ENCODE data around the gene MBOAT1. TPM values are rescaled to one million over a fixed set of nuclear protein-coding genes. Genes with fewer than 3 reads are reported as not detected.

The MBOAT1 gene
- total RNA-seq, 1 donor: 9.9 TPM

GRCh38 chr6:20238688-20239587 is 26.7 kb upstream of the MBOAT1 start:
- H3K4me1 ChIP-seq (ENCODE audit: insufficient read depth, low read length): no peaks in the 10 kb centered on the region
- no peaks in the 10 kb centered on the region for H3K9me3 ChIP-seq (ENCODE audit: low read depth, low read length)
- H3K27me3 ChIP-seq (ENCODE audit: insufficient read depth, low read length): no peaks in the 10 kb centered on the region
- H3K4me3 ChIP-seq (ENCODE audit: low read length): no peak overlapping the region

- Histone ChIP-seq H3K9me3 (ENCODE audit: low read depth, low read length) (no peaks in the 10 kb centered on the region), H3K4me3 (ENCODE audit: low read length) (no peak overlapping the region), H3K27me3 (ENCODE audit: insufficient read depth, low read length) (no peaks in the 10 kb centered on the region), H3K4me1 (ENCODE audit: insufficient read depth, low read length) (no peaks in the 10 kb centered on the region)
Observed at GRCh38 chr6:20237677-20238460, 25.6 kb upstream of the MBOAT1 start.

- H3K4me1 ChIP-seq (ENCODE audit: insufficient read depth, low read length): no peaks in the 10 kb centered on the region
- no peaks in the 10 kb centered on the region for H3K27me3 ChIP-seq (ENCODE audit: insufficient read depth, low read length)
- H3K4me3 ChIP-seq (ENCODE audit: low read length): no peak overlapping the region
- H3K9me3 ChIP-seq (ENCODE audit: low read depth, low read length): no peaks in the 10 kb centered on the region
Observed at GRCh38 chr6:20236909-20237600, 24.8 kb upstream of the MBOAT1 start.

GRCh38 chr6:20236344-20236743 is 24.1 kb upstream of the MBOAT1 start:
- Histone ChIP-seq H3K9me3 (ENCODE audit: low read depth, low read length) (no peaks in the 10 kb centered on the region), H3K27me3 (ENCODE audit: insufficient read depth, low read length) (no peaks in the 10 kb centered on the region)

GRCh38 chr6:20235041-20235440 is 22.8 kb upstream of the MBOAT1 start:
- no peaks in the 10 kb centered on the region for H3K9me3 ChIP-seq (ENCODE audit: low read depth, low read length)
- H3K4me3 ChIP-seq (ENCODE audit: low read length): no peak overlapping the region
- no peaks in the 10 kb centered on the region for H3K27me3 ChIP-seq (ENCODE audit: insufficient read depth, low read length)

More at GRCh38 chr6:20236344-20236743, 24.1 kb upstream of the MBOAT1 start:
- Histone ChIP-seq H3K4me3 (ENCODE audit: low read length) (no peak overlapping the region), H3K4me1 (ENCODE audit: insufficient read depth, low read length) (no peaks in the 10 kb centered on the region)

GRCh38 chr6:20234136-20234535 is 21.9 kb upstream of the MBOAT1 start:
- no peaks in the 10 kb centered on the region for H3K4me1 ChIP-seq (ENCODE audit: insufficient read depth, low read length)
- no peaks in the 10 kb centered on the region for H3K27me3 ChIP-seq (ENCODE audit: insufficient read depth, low read length)
- H3K9me3 ChIP-seq (ENCODE audit: low read depth, low read length): no peaks in the 10 kb centered on the region
- H3K4me3 ChIP-seq (ENCODE audit: low read length): no peak overlapping the region

More at GRCh38 chr6:20235041-20235440, 22.8 kb upstream of the MBOAT1 start:
- H3K4me1 ChIP-seq (ENCODE audit: insufficient read depth, low read length): no peaks in the 10 kb centered on the region

GRCh38 chr6:20233007-20233730 is 20.9 kb upstream of the MBOAT1 start:
- Histone ChIP-seq H3K9me3 (ENCODE audit: low read depth, low read length) (no peaks in the 10 kb centered on the region), H3K4me1 (ENCODE audit: insufficient read depth, low read length) (no peaks in the 10 kb centered on the region), H3K27me3 (ENCODE audit: insufficient read depth, low read length) (no peaks in the 10 kb centered on the region), H3K4me3 (ENCODE audit: low read length) (no peak overlapping the region)

- Histone ChIP-seq H3K4me3 (ENCODE audit: low read length) (no peak overlapping the region), H3K4me1 (ENCODE audit: insufficient read depth, low read length) (no peaks in the 10 kb centered on the region), H3K27me3 (ENCODE audit: insufficient read depth, low read length) (no peaks in the 10 kb centered on the region), H3K9me3 (ENCODE audit: low read depth, low read length) (no peaks in the 10 kb centered on the region)
Observed at GRCh38 chr6:20232188-20232587, 19.9 kb upstream of the MBOAT1 start.

- Histone ChIP-seq H3K4me3 (ENCODE audit: low read length) (no peak overlapping the region), H3K4me1 (ENCODE audit: insufficient read depth, low read length) (no peaks in the 10 kb centered on the region), H3K9me3 (ENCODE audit: low read depth, low read length) (no peaks in the 10 kb centered on the region), H3K27me3 (ENCODE audit: insufficient read depth, low read length) (no peaks in the 10 kb centered on the region)
Observed at GRCh38 chr6:20230401-20231119, 18.3 kb upstream of the MBOAT1 start.

- no peaks in the 10 kb centered on the region for H3K27me3 ChIP-seq (ENCODE audit: insufficient read depth, low read length)
- H3K4me3 ChIP-seq (ENCODE audit: low read length): no peak overlapping the region
- no peaks in the 10 kb centered on the region for H3K9me3 ChIP-seq (ENCODE audit: low read depth, low read length)
- H3K4me1 ChIP-seq (ENCODE audit: insufficient read depth, low read length): no peaks in the 10 kb centered on the region
Observed at GRCh38 chr6:20229881-20230280, 17.6 kb upstream of the MBOAT1 start.

GRCh38 chr6:20227350-20227749 is 15.1 kb upstream of the MBOAT1 start:
- no peaks in the 10 kb centered on the region for H3K4me1 ChIP-seq (ENCODE audit: insufficient read depth, low read length)
- H3K4me3 ChIP-seq (ENCODE audit: low read length): no peak overlapping the region
- no peaks in the 10 kb centered on the region for H3K27me3 ChIP-seq (ENCODE audit: insufficient read depth, low read length)
- no peaks in the 10 kb centered on the region for H3K9me3 ChIP-seq (ENCODE audit: low read depth, low read length)

GRCh38 chr6:20223141-20223540 is 10.9 kb upstream of the MBOAT1 start:
- Histone ChIP-seq H3K27me3 (ENCODE audit: insufficient read depth, low read length) (no peaks in the 10 kb centered on the region), H3K4me3 (ENCODE audit: low read length) (no peak overlapping the region), H3K9me3 (ENCODE audit: low read depth, low read length) (no peaks in the 10 kb centered on the region), H3K4me1 (ENCODE audit: insufficient read depth, low read length) (no peaks in the 10 kb centered on the region)

GRCh38 chr6:20221421-20221820 is 9.2 kb upstream of the MBOAT1 start:
- Histone ChIP-seq H3K4me3 (ENCODE audit: low read length) (no peak overlapping the region), H3K9me3 (ENCODE audit: low read depth, low read length) (no peaks in the 10 kb centered on the region), H3K27me3 (ENCODE audit: insufficient read depth, low read length) (no peaks in the 10 kb centered on the region), H3K4me1 (ENCODE audit: insufficient read depth, low read length) (no peaks in the 10 kb centered on the region)

GRCh38 chr6:20220359-20220758 is 8.1 kb upstream of the MBOAT1 start:
- H3K27me3 ChIP-seq (ENCODE audit: insufficient read depth, low read length): no peaks in the 10 kb centered on the region
- no peaks in the 10 kb centered on the region for H3K4me1 ChIP-seq (ENCODE audit: insufficient read depth, low read length)
- no peaks in the 10 kb centered on the region for H3K9me3 ChIP-seq (ENCODE audit: low read depth, low read length)
- H3K4me3 ChIP-seq (ENCODE audit: low read length): no peak overlapping the region

Measured in mononuclear cell (primary cell).